Liver (tissue), 9 donors: Measurements from ENCODE around the gene ASZ1. TPM values are rescaled to one million over a fixed set of nuclear protein-coding genes. Genes with fewer than 3 reads are reported as not detected.

ENCODE experiments used
- DNase-seq: peaks from one replicate; pipeline ENCODE4 v3.0.0-alpha.2; 2017; ENCODE audit warnings: low spot score
- H3K27ac ChIP-seq, 2 donors: one replicate each; pipeline ENCODE4 v1.7.0; 2013; ENCODE audit warnings: inconsistent platforms in 2 of 2, low read length in 2 of 2, control low read depth in 1 of 2, low read depth in 1 of 2, mild to moderate bottlenecking in 1 of 2
- H3K27me3 ChIP-seq, 4 donors: one replicate each; pipeline versions ENCODE4 v1.6.1 to v1.7.0; 2013; ENCODE audit warnings: low read length in 3 of 4, inconsistent platforms in 1 of 4, mild to moderate bottlenecking in 1 of 4, moderate library complexity in 1 of 4; ENCODE audit not compliant: control insufficient read depth in 4 of 4, insufficient read depth in 4 of 4
- H3K36me3 ChIP-seq, 4 donors: one replicate each; pipeline versions ENCODE4 v1.6.1 to v1.7.0; 2013; ENCODE audit warnings: low read length in 3 of 4, mild to moderate bottlenecking in 3 of 4, low read depth in 1 of 4, moderate library complexity in 1 of 4; ENCODE audit not compliant: control insufficient read depth in 4 of 4, insufficient read depth in 3 of 4
- H3K4me1 ChIP-seq, 4 donors: one replicate each; pipeline versions ENCODE4 v1.6.1 to v1.7.0; 2013; ENCODE audit warnings: low read length in 3 of 4, mild to moderate bottlenecking in 3 of 4, moderate library complexity in 1 of 4; ENCODE audit not compliant: control insufficient read depth in 4 of 4, insufficient read depth in 4 of 4
- H3K4me3 ChIP-seq, 3 donors: one replicate each; pipeline versions ENCODE4 v1.6.1 to v1.7.0; 2013; ENCODE audit warnings: low read length in 3 of 3, control low read depth in 1 of 3, low read depth in 1 of 3, mild to moderate bottlenecking in 1 of 3
- H3K9ac ChIP-seq, 2 donors: one replicate each; pipeline ENCODE4 v1.7.0; 2013; ENCODE audit warnings: low read length in 2 of 2, mild to moderate bottlenecking in 2 of 2, moderate library complexity in 2 of 2, control low read depth in 1 of 2, low read depth in 1 of 2
- H3K9me3 ChIP-seq, 4 donors: one replicate each; pipeline versions ENCODE4 v1.6.1 to v1.7.0; 2013; ENCODE audit warnings: low read length in 3 of 4; ENCODE audit not compliant: control insufficient read depth in 4 of 4
- ATF3 ChIP-seq: IDR thresholded peaks from 2 replicates; pipeline ENCODE4 v1.6.1; 2016; ENCODE audit warnings: antibody characterized with exemption
- CTCF ChIP-seq: fragments of 150-350 bp; IDR thresholded peaks from 2 replicates; pipeline ENCODE4 v1.5.1; 2017; ENCODE audit warnings: improper control_type of control experiment, low read depth, low read length; ENCODE audit not compliant: missing input control
- EGR1 ChIP-seq, 2 donors: IDR thresholded peaks; 2 replicates each; pipeline ENCODE4 v1.6.1; 2016 to 2018; ENCODE audit warnings: antibody characterized with exemption in 2 of 2, low read depth in 2 of 2
- FOXA1 ChIP-seq: IDR thresholded peaks from 2 replicates; pipeline ENCODE4 v1.6.1; 2016; ENCODE audit warnings: antibody characterized with exemption
- FOXA2 ChIP-seq: IDR thresholded peaks from 2 replicates; pipeline ENCODE4 v1.6.1; 2016; ENCODE audit warnings: antibody characterized with exemption
- GABPA ChIP-seq, 2 donors: IDR thresholded peaks in 1 of 2; conservative IDR thresholded peaks in 1 of 2; 2 replicates each; pipeline ENCODE4 v1.6.1; 2016; ENCODE audit warnings: antibody characterized with exemption in 2 of 2, mild to moderate bottlenecking in 1 of 2, moderate library complexity in 1 of 2
- HNF4A ChIP-seq, 2 donors: conservative IDR thresholded peaks; 2 replicates each; pipeline ENCODE4 v1.6.1; 2016; ENCODE audit warnings: antibody characterized with exemption in 2 of 2, mild to moderate bottlenecking in 2 of 2
- HNF4G ChIP-seq: IDR thresholded peaks from 2 replicates; pipeline ENCODE4 v1.6.1; 2016; ENCODE audit warnings: antibody characterized with exemption
- JUND ChIP-seq, 2 donors: IDR thresholded peaks; 2 replicates each; pipeline ENCODE4 v1.6.1; 2016; ENCODE audit warnings: antibody characterized with exemption in 2 of 2
- MAX ChIP-seq: IDR thresholded peaks from 2 replicates; pipeline ENCODE4 v1.6.1; 2016; ENCODE audit warnings: antibody characterized with exemption
- NR2F2 ChIP-seq: IDR thresholded peaks from 2 replicates; pipeline ENCODE4 v1.6.1; 2016; ENCODE audit warnings: antibody characterized with exemption
- RAD21 ChIP-seq, 2 donors: IDR thresholded peaks; 2 replicates each; pipeline ENCODE4 v1.6.1; 2016; ENCODE audit warnings: antibody characterized with exemption in 2 of 2, mild to moderate bottlenecking in 2 of 2
- REST ChIP-seq: IDR thresholded peaks from 2 replicates; pipeline ENCODE4 v1.6.1; 2016; ENCODE audit warnings: antibody characterized with exemption, mild to moderate bottlenecking
- RXRA ChIP-seq, 2 donors: IDR thresholded peaks; 2 replicates each; pipeline ENCODE4 v1.6.1; 2017 to 2018; ENCODE audit warnings: antibody characterized with exemption in 2 of 2, mild to moderate bottlenecking in 1 of 2
- SP1 ChIP-seq: IDR thresholded peaks from 2 replicates; pipeline ENCODE4 v1.6.1; 2018; ENCODE audit warnings: antibody characterized with exemption, mild to moderate bottlenecking
- TAF1 ChIP-seq: conservative IDR thresholded peaks from 2 replicates; pipeline ENCODE4 v1.6.1; 2016; ENCODE audit warnings: antibody characterized with exemption, mild to moderate bottlenecking
- YY1 ChIP-seq: IDR thresholded peaks from 2 replicates; pipeline ENCODE4 v1.6.1; 2016; ENCODE audit warnings: antibody characterized with exemption, mild to moderate bottlenecking
- ZBTB33 ChIP-seq: IDR thresholded peaks from 2 replicates; pipeline ENCODE4 v1.6.1; 2016; ENCODE audit warnings: antibody characterized with exemption
- WGBS: extraction: QIAGEN DNeasy Blood & Tissue Kit; methylation state at CpG from one replicate; pipeline ENCODE4 v1.1.7; 2013; 5-methylcytosine and 5-hydroxymethylcytosine counted together
- polyA plus RNA-seq, 2 donors: library from polyadenylated mRNA; stranded (reverse) in 1 of 2; unstranded in 1 of 2; fragments of 200-250 nt in 1 of 2; fragments of >200 nt in 1 of 2; fragmentation: Nextera tagmentation in 1 of 2; extraction: Ambion mirVana in 1 of 2; gene quantifications; one replicate each; pipeline versions ENCODE4 v1.2.1 to v1.2.3, GENCODE V29; 2013 to 2015
- total RNA-seq, 2 donors: library from RNA; depleted of rRNA; stranded (reverse); fragments of >200 nt; gene quantifications; one replicate each; pipeline ENCODE4 v1.2.3, GENCODE V29; 2014
- donor health status: healthy.
- donor health status: healthy.
- donor health status: healthy.
- donor health status: healthy.
- donor health status: healthy.

The ASZ1 gene
- total and polyA plus RNA-seq, 4 donors: 0.08 TPM; not detected in 3

GRCh38 chr7:117395743-117396142 lies 31.6 kb downstream of the ASZ1 start:
- TF ChIP-seq GABPA (IDR thresholded peaks at IDR 0.05 in 1 of 2, conservative IDR thresholded peaks at IDR 0.05 in 1 of 2) (no peak), ATF3 (no peak), NR2F2 (no peak), JUND (IDR thresholded peaks at IDR 0.05) (no peak), CTCF (no peak), RAD21 (IDR thresholded peaks at IDR 0.05) (no peak), FOXA2 (no peak), RXRA (IDR thresholded peaks at IDR 0.05) (no peak), TAF1 (no peak), MAX (no peak), FOXA1 (no peak), YY1 (no peak), HNF4G (no peak), REST (no peak), HNF4A (conservative IDR thresholded peaks at IDR 0.05) (no peak), ZBTB33 (no peak), SP1 (no peak), EGR1 (IDR thresholded peaks at IDR 0.05; ENCODE audit: low read depth in 2 of 2) (no peak)
- H3K9me3 ChIP-seq: no peaks in the 10 kb centered on the region
- no peak for DNase-seq
- no peak overlapping the region for H3K4me3 ChIP-seq
- H3K36me3 ChIP-seq: no peaks in the 10 kb centered on the region
- no peak overlapping the region for H3K9ac ChIP-seq
- no peak overlapping the region for H3K27ac ChIP-seq
- no peaks in the 10 kb centered on the region for H3K27me3 ChIP-seq
- H3K4me1 ChIP-seq: peaks cover 0 to 3% (median 0%) of the 10 kb centered on the region in 4 donors

GRCh38 chr7:117393781-117394180 lies 33.5 kb downstream of the ASZ1 start:
- Histone ChIP-seq H3K36me3 (no peaks in the 10 kb centered on the region), H3K27ac (no peak overlapping the region), H3K9ac (no peak overlapping the region), H3K4me3 (no peak overlapping the region), H3K9me3 (no peaks in the 10 kb centered on the region), H3K27me3 (no peaks in the 10 kb centered on the region), H3K4me1 (peaks cover 0 to 3% (median 0%) of the 10 kb centered on the region in 4 donors)
- no peak for DNase-seq
- peak; percentile 50 for TF ChIP-seq FOXA2
- TF ChIP-seq HNF4G: no peak
- 65% methylated on average over 1 of the region's 1 CpG for WGBS
